Fibroblast of lung (primary cell): ENCODE measurements around the gene TARBP1.

Source experiments
- EZH2 ChIP-seq: IDR thresholded peaks from 2 replicates; pipeline ENCODE4 v1.5.1; 2012; ENCODE audit warnings: low read length, control low read depth, mild to moderate bottlenecking; ENCODE audit errors: missing control alignments
- TF ChIP-seq, protein P1 (sequence below), 2 donors: IDR thresholded peaks in 1 of 2; conservative IDR thresholded peaks in 1 of 2; 1 replicate in 1 of 2; 2 replicates in 1 of 2; pipeline ENCODE4 v1.5.1; 2011 to 2012; ENCODE audit warnings: low read length in 2 of 2, control low read depth in 1 of 2, inconsistent platforms in 1 of 2, low read depth in 1 of 2, mild to moderate bottlenecking in 1 of 2

DNA sequence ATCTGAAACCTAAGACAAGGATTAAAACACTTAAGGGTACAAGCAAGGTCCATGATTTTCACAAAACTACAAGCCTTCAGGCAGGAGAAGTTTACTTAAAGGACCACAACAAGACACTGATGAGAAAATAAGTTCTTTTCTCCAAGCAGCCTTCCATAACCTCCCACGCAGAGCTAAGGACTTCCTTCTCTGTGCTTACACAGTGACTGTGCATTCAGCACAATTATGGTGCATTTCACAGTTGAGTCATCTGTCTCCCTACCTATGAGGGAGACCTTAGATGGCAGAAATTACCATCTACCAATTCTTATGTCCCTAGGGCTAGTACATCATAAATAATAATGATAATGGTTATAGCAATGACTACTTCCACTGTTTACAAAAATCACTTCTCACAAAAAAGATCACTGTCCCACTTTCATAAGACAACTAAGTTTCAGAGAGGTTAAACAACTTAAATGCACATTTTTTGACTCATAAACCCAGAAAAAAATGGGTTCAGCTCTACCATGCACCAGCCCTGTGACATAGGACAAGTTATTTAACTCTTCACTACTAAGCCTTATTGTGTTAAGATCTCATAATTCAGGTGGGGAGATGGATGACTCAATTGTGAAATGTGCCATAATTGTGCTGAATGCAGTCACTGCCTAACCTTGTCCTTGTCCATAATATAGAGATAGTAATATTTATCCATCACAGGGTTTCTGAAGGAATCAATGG lies 45.3 kb downstream of the TARBP1 start:
- TF ChIP-seq, protein P1, sequence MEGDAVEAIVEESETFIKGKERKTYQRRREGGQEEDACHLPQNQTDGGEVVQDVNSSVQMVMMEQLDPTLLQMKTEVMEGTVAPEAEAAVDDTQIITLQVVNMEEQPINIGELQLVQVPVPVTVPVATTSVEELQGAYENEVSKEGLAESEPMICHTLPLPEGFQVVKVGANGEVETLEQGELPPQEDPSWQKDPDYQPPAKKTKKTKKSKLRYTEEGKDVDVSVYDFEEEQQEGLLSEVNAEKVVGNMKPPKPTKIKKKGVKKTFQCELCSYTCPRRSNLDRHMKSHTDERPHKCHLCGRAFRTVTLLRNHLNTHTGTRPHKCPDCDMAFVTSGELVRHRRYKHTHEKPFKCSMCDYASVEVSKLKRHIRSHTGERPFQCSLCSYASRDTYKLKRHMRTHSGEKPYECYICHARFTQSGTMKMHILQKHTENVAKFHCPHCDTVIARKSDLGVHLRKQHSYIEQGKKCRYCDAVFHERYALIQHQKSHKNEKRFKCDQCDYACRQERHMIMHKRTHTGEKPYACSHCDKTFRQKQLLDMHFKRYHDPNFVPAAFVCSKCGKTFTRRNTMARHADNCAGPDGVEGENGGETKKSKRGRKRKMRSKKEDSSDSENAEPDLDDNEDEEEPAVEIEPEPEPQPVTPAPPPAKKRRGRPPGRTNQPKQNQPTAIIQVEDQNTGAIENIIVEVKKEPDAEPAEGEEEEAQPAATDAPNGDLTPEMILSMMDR (conservative IDR thresholded peaks at IDR 0.05 in 1 of 2, IDR thresholded peaks at IDR 0.05 in 1 of 2; ENCODE audit: low read depth in 1 of 2, low read length in 2 of 2): no peak
- TF ChIP-seq EZH2: no peak
